ENCODE data around the gene PEX14.

GRCh38 chr1:10450836-10451235 lies 23.9 kb upstream of the PEX14 start:
- no peak for TF ChIP-seq CBFB (IDR thresholded peaks at IDR 0.05; ENCODE audit: low read depth)
- no peak for TF ChIP-seq ZNF687 (IDR thresholded peaks at IDR 0.05)
